Measurements from ENCODE around the gene AATK. TPM values are rescaled to one million over a fixed set of nuclear protein-coding genes. Genes with fewer than 3 reads are reported as not detected.

AATK gene
- total RNA-seq, 1 experiment from 2014 or later = 4.4 TPM

DNA sequence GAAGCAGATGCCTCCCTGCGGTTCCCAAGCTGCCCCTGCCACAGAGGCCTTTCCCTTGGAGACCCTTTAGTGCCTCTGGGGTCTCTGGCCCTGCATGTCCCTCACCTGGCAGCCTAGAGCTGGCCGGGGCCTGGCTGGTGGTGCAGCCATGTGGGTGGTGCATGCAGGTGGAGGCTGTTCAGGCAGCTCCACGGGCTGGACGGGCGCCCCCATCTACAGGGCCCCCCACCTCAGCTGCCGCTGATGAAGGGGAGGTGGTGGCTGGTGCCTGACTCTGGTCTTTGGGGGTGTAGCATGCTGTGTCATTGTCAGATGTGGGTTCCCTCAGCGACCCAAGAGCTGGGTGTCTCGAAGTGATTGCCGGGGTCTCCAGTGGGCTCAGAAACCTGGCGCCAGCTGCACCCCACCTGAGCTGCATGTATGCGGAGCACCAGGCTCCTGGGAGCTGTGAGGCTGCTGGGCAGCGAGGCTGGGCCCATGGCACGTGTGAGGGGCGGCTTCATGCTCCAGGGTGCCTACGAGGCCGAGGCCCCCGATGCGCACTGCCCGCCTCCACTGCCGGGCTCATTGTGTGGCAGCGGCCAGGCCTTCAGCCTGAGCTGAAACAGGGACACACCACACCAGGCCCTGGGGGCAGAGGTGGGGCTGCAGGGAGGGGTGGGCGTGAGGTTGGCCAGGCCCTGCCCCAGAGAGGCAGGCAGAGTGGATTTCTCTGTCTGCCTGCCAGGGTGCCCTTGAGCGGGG, 74.1 kb downstream of the AATK start (continued):
- TF ChIP-seq EZH2phosphoT487 (IDR thresholded peaks at IDR 0.05; ENCODE audit: borderline replicate concordance) (no peak), ZNF274 (IDR thresholded peaks at IDR 0.05; ENCODE audit: low read depth, low read length) (no peak), EGR1 (IDR thresholded peaks at IDR 0.05; ENCODE audit: low read depth) (no peak)
- TF ChIP-seq, protein P1, sequence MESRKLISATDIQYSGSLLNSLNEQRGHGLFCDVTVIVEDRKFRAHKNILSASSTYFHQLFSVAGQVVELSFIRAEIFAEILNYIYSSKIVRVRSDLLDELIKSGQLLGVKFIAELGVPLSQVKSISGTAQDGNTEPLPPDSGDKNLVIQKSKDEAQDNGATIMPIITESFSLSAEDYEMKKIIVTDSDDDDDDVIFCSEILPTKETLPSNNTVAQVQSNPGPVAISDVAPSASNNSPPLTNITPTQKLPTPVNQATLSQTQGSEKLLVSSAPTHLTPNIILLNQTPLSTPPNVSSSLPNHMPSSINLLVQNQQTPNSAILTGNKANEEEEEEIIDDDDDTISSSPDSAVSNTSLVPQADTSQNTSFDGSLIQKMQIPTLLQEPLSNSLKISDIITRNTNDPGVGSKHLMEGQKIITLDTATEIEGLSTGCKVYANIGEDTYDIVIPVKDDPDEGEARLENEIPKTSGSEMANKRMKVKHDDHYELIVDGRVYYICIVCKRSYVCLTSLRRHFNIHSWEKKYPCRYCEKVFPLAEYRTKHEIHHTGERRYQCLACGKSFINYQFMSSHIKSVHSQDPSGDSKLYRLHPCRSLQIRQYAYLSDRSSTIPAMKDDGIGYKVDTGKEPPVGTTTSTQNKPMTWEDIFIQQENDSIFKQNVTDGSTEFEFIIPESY (IDR thresholded peaks at IDR 0.05; ENCODE audit: extremely low read depth, insufficient replicate concordance, low read length) = no peak

DNA sequence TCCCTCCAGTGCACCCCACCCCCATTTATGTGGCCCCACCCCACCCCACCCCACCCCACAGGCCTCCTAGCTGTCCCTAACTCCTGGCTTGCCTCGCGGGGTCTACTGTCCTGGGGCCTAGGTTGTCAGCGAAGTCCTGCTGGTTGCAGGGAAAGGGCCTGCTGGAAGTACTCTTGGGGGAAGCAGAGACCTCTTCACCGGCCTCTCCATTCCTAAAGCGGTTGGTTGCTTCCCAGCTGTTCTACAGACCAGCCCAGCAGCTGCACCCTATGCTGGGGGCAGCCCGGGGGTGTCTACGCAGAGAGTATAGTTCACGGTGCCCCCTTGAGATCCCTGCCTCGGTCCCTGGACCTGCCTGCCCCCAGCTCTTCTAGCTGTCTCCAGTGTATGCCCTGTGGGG, 74.9 kb downstream of the AATK start:
- Histone ChIP-seq H3K9me2 (ENCODE audit: insufficient read depth) (no peaks in the 10 kb centered on the region), H4K20me1 (ENCODE audit: insufficient read depth) (no peaks in the 10 kb centered on the region), H2AFZ (ENCODE audit: low read depth, low read length, poor library complexity, severe bottlenecking) (no peak overlapping the region), H3K79me2 (ENCODE audit: insufficient read depth, low read length) (peaks cover 11% of the 10 kb centered on the region; the same call in 1 of the 2 replicates), H3K9ac (ENCODE audit: low read length) (no peak overlapping the region), H3K4me2 (ENCODE audit: low read length) (no peak overlapping the region), H3K27me3 (ENCODE audit: insufficient read depth, low read length) (no peaks in the 10 kb centered on the region), H3K27ac (ENCODE audit: low read depth, low read length) (peak overlapping the region; percentile 24; the same call in 1 of the 2 replicates), H3K36me3 (ENCODE audit: control insufficient read depth in 1 of 2, insufficient read depth in 2 of 2, low read length in 2 of 2) (peaks cover 8 to 30% of the 10 kb centered on the region in 2 experiments; a peak in 2 of 4 replicates), H3K4me1 (ENCODE audit: control insufficient read depth in 1 of 2, insufficient read depth in 2 of 2, low read length in 2 of 2) (peaks cover 53 to 71% of the 10 kb centered on the region in 2 experiments), H3K4me3 (replicated peaks in 1 of 2; ENCODE audit: low read depth in 1 of 2, low read length in 2 of 2) (no peak overlapping the region), H3K9me3 (ENCODE audit: control insufficient read depth in 1 of 2, insufficient read depth in 1 of 2, low read depth in 1 of 2, low read length in 2 of 2) (no peaks in the 10 kb centered on the region)
- no peak for ATAC-seq
- POLR2A ChIA-PET = no interaction called here
- intact Hi-C loops (cut with micrococcal nuclease) = no loop called here
- TF ChIP-seq POLR2AphosphoS5 (IDR thresholded peaks at IDR 0.05; ENCODE audit: low read depth, low read length) = no peak
- TF ChIP-seq EZH2phosphoT487 (IDR thresholded peaks at IDR 0.05; ENCODE audit: borderline replicate concordance) = no peak
- TF ChIP-seq, protein P2, sequence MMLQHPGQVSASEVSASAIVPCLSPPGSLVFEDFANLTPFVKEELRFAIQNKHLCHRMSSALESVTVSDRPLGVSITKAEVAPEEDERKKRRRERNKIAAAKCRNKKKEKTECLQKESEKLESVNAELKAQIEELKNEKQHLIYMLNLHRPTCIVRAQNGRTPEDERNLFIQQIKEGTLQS (IDR thresholded peaks at IDR 0.05) = no peak
- TF ChIP-seq, protein P3, sequence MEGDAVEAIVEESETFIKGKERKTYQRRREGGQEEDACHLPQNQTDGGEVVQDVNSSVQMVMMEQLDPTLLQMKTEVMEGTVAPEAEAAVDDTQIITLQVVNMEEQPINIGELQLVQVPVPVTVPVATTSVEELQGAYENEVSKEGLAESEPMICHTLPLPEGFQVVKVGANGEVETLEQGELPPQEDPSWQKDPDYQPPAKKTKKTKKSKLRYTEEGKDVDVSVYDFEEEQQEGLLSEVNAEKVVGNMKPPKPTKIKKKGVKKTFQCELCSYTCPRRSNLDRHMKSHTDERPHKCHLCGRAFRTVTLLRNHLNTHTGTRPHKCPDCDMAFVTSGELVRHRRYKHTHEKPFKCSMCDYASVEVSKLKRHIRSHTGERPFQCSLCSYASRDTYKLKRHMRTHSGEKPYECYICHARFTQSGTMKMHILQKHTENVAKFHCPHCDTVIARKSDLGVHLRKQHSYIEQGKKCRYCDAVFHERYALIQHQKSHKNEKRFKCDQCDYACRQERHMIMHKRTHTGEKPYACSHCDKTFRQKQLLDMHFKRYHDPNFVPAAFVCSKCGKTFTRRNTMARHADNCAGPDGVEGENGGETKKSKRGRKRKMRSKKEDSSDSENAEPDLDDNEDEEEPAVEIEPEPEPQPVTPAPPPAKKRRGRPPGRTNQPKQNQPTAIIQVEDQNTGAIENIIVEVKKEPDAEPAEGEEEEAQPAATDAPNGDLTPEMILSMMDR (IDR thresholded peaks at IDR 0.05 in 2 of 3, conservative IDR thresholded peaks at IDR 0.05 in 1 of 3; ENCODE audit: borderline replicate concordance in 1 of 3, insufficient read depth in 1 of 3, low read depth in 2 of 3, low read length in 2 of 3) = no peak
- TF ChIP-seq POLR2A (IDR thresholded peaks at IDR 0.05; ENCODE audit: borderline replicate concordance, extremely low read depth, insufficient read depth, insufficient read length) = no peak
- no peak for TF ChIP-seq SIN3A (IDR thresholded peaks at IDR 0.05; ENCODE audit: low read depth)
- no peak for TF ChIP-seq EZH2 (IDR thresholded peaks at IDR 0.05)
- TF ChIP-seq EGR1 (IDR thresholded peaks at IDR 0.05; ENCODE audit: low read depth) = no peak
- no peak for TF ChIP-seq FOSL1 (IDR thresholded peaks at IDR 0.05; ENCODE audit: low read depth)
- no peak for TF ChIP-seq SP1 (IDR thresholded peaks at IDR 0.05; ENCODE audit: low read depth)
- no peak for TF ChIP-seq ZNF274 (IDR thresholded peaks at IDR 0.05; ENCODE audit: low read depth, low read length)
- CTCF ChIA-PET = no interaction called here
- RAD21 ChIA-PET (ENCODE audit: low non-redundant PET in 1 of 2, low total read pairs in 2 of 2, uncharacterized antibody in 2 of 2, unreplicated experiment in 2 of 2) = interaction anchor here in 1 of 2 experiments (0.6 to 0.8 kb wide), 2 partner anchors 51 to 67 kb away, joined by 5 to 6 read pairs; no protein-coding TSS in a partner anchor
- no TSS peak for BruUV-seq (replicated peaks)
- no peak for DNase-seq (ENCODE audit: low read depth, low spot score)

Measured in HCT116 (cell line).